Lower lobe of right lung (tissue), 2 donors: Measurements from ENCODE around the gene CMTM3. TPM values are rescaled to one million over a fixed set of nuclear protein-coding genes. Genes with fewer than 3 reads are reported as not detected.

ENCODE experiments used
- ATAC-seq, 2 donors: fragments of 200-7000 bp; cut with Tn5 transposase; one replicate each; pipeline ENCODE4 v1.9.1; 2020 to 2022; ENCODE audit warnings: mild to moderate bottlenecking in 2 of 2, moderate library complexity in 2 of 2
- DNase-seq: peaks from one replicate; pipeline ENCODE4 v3.0.0-alpha.2; 2020
- H3K27ac ChIP-seq: fragments of 200-600 bp; one replicate; pipeline ENCODE4 v1.8.0; 2022
- H3K27me3 ChIP-seq: fragments of 200-600 bp; one replicate; pipeline ENCODE4 v1.8.0; 2022; ENCODE audit warnings: low read depth
- H3K36me3 ChIP-seq: fragments of 200-600 bp; one replicate; pipeline ENCODE4 v1.8.0; 2022; ENCODE audit warnings: mild to moderate bottlenecking
- H3K4me1 ChIP-seq: fragments of 200-600 bp; one replicate; pipeline ENCODE4 v1.8.0; 2022
- H3K4me3 ChIP-seq: fragments of 200-600 bp; one replicate; pipeline ENCODE4 v1.8.0; 2022; ENCODE audit warnings: mild to moderate bottlenecking
- H3K9me3 ChIP-seq: fragments of 200-600 bp; one replicate; pipeline ENCODE4 v1.8.0; 2022
- intact Hi-C: fragments of 100-400 bp; cut with DNase I; formaldehyde crosslinking; loops from one replicate; pipeline ENCODE4 v1.11.0; 2022
- total RNA-seq: library from RNA; stranded (reverse); fragmentation: NEBNext Ultra II Directional; extraction: Animal tissue kit (Norgen Biotek cat#: 25700); gene quantifications from one replicate; pipeline ENCODE4 v1.2.1, GENCODE V29; 2021
- TF ChIP-seq, protein P1 (sequence below): fragments of 200-600 bp; IDR thresholded peaks from one replicate; pipeline ENCODE4 v1.8.0; 2022; ENCODE audit warnings: antibody characterized with exemption, mild to moderate bottlenecking
- donor health status: DM: no; HTN: yes; CAD: no; lungs with severe emphysema.

CMTM3 gene
- total RNA-seq, 1 donor from 2014 or later, result 35.8 TPM

DNA sequence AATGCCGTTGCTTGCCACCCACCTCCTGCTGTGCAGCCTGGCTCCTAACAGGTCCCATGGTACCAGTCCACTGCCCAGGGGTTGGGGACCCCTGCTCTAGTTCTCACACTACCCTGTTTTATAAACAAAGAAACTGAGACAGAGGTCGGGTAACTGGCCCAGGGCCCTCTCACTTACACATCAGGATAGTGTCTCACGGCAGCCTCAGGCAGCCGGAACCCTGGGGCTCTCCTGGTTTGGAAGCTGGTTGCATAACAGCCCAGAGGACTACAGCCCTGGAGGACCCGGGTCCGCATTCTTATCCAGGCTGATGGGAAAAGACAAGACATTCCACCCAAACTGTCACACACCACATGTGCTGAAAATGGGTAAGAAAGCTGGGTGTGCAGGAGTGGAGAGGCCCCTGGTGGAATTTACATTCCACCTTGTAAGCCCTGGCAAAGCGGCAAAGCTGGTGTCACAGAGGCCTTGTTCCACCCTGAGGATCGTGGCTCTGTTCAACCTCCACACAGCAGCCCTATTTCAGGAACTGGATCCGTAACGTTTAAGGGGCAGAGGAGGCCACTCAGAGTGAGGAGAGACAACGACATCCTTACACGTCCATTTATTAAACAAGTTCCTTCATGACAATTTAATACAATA, 9.8 kb downstream of the CMTM3 start:
- TF ChIP-seq, protein P1, sequence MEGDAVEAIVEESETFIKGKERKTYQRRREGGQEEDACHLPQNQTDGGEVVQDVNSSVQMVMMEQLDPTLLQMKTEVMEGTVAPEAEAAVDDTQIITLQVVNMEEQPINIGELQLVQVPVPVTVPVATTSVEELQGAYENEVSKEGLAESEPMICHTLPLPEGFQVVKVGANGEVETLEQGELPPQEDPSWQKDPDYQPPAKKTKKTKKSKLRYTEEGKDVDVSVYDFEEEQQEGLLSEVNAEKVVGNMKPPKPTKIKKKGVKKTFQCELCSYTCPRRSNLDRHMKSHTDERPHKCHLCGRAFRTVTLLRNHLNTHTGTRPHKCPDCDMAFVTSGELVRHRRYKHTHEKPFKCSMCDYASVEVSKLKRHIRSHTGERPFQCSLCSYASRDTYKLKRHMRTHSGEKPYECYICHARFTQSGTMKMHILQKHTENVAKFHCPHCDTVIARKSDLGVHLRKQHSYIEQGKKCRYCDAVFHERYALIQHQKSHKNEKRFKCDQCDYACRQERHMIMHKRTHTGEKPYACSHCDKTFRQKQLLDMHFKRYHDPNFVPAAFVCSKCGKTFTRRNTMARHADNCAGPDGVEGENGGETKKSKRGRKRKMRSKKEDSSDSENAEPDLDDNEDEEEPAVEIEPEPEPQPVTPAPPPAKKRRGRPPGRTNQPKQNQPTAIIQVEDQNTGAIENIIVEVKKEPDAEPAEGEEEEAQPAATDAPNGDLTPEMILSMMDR, result no peak
- H3K4me3 ChIP-seq, result no peak overlapping the region
- H3K4me1 ChIP-seq, result peaks cover 7% of the 10 kb centered on the region
- no peaks in the 10 kb centered on the region for H3K27me3 ChIP-seq
- H3K36me3 ChIP-seq, result peaks cover 62% of the 10 kb centered on the region
- no peaks in the 10 kb centered on the region for H3K9me3 ChIP-seq
- ATAC-seq (no peak), DNase-seq (no peak)
- intact Hi-C loops, result no loop called here
- H3K27ac ChIP-seq, result no peak overlapping the region

DNA sequence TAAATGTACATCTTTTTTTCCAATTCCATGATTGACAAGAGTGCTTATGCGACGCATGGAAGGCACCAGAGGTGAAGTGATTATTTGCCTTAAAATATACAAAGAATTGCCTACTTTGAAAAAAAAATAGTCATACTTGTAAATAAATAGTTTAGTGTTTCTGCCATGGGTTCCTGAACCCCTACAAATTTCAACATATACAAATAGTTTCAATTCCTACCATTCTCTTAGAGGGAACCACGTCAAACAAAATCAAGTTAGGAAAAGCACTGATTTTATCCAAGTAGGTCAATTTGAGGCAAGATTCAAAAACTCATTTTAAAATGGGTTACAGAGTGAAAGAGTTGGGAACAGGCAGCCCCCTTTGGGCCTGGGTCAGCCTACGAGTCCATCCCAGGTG, 11.7 kb downstream of the CMTM3 start:
- H3K36me3 ChIP-seq, result peaks cover 46% of the 10 kb centered on the region
- DNase-seq, result no peak
- H3K27me3 ChIP-seq, result no peaks in the 10 kb centered on the region
- no peak for ATAC-seq
- H3K4me3 ChIP-seq, result no peak overlapping the region
- peaks cover 6% of the 10 kb centered on the region for H3K4me1 ChIP-seq
- TF ChIP-seq, protein P1, result no peak
- intact Hi-C loops, result no loop called here
- no peaks in the 10 kb centered on the region for H3K9me3 ChIP-seq
- H3K27ac ChIP-seq, result no peak overlapping the region

DNA sequence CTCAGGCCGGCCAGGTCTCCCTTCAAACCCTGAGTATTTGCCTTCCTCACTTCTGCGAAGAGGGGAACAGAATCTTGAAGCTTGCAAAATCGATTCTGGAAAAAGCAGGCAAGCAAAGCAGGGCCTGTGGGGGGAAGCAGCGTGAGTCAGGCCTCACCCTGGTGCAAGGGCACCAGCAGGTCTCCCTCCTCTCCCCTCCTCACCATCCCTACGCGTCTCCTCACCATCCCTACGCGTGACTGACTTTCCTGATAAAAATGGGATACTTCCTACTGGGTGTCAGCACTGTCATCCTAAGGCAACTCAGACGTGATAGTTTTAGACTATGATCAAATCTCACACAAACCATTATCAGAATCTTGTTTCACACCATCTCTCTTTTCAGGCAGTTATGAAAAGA, 12.1 kb downstream of the CMTM3 start:
- Histone ChIP-seq H3K27me3 (no peaks in the 10 kb centered on the region), H3K36me3 (peaks cover 46% of the 10 kb centered on the region), H3K27ac (no peak overlapping the region), H3K9me3 (no peaks in the 10 kb centered on the region), H3K4me3 (no peak overlapping the region), H3K4me1 (peaks cover 6% of the 10 kb centered on the region)
- DNase-seq (no peak), ATAC-seq (no peak)
- TF ChIP-seq, protein P1, result no peak
- intact Hi-C loops, result no loop called here

DNA sequence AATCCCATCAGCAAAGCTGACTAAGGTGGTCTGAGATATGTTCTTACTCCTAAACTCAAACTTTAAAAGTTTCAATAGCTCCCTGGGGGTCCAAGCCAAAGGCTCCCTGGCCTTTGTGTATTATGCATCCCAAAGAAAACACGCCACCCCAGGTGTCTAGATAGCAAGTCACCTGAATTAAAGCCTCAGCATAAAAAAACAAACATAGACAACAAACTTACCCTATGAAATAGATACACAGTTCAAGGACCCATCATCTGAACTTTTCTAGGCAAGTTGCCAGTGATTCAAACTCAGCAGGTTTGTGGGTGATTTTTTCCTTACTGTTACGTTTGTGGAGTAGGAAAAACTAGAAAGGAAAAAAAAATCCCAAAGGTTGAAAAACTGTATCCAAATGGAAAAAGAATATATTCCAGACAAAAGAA, 12.5 kb downstream of the CMTM3 start:
- Histone ChIP-seq H3K36me3 (peaks cover 46% of the 10 kb centered on the region), H3K4me3 (no peak overlapping the region), H3K27ac (no peak overlapping the region), H3K27me3 (no peaks in the 10 kb centered on the region), H3K4me1 (peaks cover 6% of the 10 kb centered on the region), H3K9me3 (no peaks in the 10 kb centered on the region)
- TF ChIP-seq, protein P1, result no peak
- no peak for ATAC-seq
- intact Hi-C loops, result no loop called here
- no peak for DNase-seq

DNA sequence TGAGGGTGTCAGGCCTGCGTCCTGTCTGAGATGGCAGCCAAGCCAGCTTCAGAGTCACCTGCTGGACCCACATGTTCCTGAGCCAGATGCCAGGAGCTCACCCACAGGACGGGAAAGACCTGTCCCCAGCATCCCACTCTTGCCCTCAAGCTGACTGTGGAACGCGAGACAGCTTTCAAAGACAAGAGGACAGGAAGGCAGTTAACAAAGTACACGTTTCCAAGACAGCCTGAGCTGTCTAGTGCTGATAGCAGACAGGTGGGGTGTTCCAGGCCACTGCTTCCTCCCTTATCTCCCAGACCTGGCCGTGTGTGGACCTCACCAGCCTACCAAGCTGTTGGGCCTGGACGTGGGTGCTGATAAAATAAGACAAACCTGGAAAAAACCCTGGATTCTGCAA, 13.2 kb downstream of the CMTM3 start:
- ATAC-seq, result no peak
- TF ChIP-seq, protein P1, result no peak
- DNase-seq, result no peak
- Histone ChIP-seq H3K27ac (no peak overlapping the region), H3K27me3 (no peaks in the 10 kb centered on the region), H3K9me3 (no peaks in the 10 kb centered on the region), H3K36me3 (peaks cover 39% of the 10 kb centered on the region), H3K4me1 (peaks cover 6% of the 10 kb centered on the region), H3K4me3 (no peak overlapping the region)
- intact Hi-C loops, result no loop called here
